ENCODE data around the gene ETS1. TPM values are rescaled to one million over a fixed set of nuclear protein-coding genes. Genes with fewer than 3 reads are reported as not detected.
"Not testable (repeated sequence)": the region's sequence is repeated elsewhere in the genome, so short reads cannot be mapped to it uniquely, and the experiment has no call there.

The ETS1 gene
- total RNA-seq, 1 donor from 2014 or later: 37.1 TPM

DNA sequence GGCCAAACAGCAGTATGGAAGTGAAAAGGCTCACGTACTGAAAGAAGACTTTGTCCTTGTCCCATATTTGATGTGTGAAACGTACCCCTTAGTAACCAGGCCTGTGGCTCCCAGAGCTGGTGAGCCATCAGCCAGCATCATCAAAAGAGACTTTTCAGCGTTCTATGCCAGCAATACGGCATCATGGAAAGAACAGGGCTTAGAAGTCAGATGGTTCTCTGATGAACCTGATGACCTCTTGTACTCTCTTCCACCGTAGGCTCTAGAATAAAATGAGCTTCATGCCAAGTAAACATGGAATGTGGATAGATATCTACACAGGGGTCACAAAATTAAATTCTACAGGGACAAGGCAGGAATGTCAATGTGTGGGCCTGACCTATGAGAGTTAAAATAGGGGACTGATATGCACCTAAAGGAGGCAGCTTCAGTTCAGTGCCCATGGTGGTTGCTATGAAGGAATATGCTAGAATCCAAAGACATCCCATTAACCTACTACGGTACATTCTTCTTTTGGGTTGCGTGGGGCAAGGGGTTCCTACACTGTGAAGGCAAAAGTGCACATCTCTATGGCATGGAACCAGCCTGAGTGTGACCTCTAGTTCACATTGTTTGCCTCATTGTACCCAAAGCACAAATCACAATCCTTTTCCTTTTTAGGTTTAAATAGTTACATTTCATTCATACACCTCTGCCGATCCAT, 130.6 kb downstream of the ETS1 start:
- Histone ChIP-seq H3K9me3 (ENCODE audit: control insufficient read depth in 3 of 3, low read length in 3 of 3) (no peaks in the 10 kb centered on the region), H3K9ac (ENCODE audit: low read depth in 1 of 3, low read length in 3 of 3) (no peak overlapping the region), H3K36me3 (ENCODE audit: control insufficient read depth in 3 of 3, insufficient read depth in 3 of 3, low read length in 3 of 3) (peaks cover 0 to 19% (median 13%) of the 10 kb centered on the region in 3 donors), H3K4me3 (ENCODE audit: low read length in 3 of 3) (no peak overlapping the region), H3K27me3 (ENCODE audit: control insufficient read depth in 3 of 3, insufficient read depth in 3 of 3, low read length in 3 of 3) (no peaks in the 10 kb centered on the region), H3K4me1 (ENCODE audit: control insufficient read depth in 3 of 3, insufficient read depth in 3 of 3, low read length in 3 of 3) (peaks cover 23 to 31% (median 30%) of the 10 kb centered on the region in 3 donors), H3K27ac (ENCODE audit: low read depth, low read length) (peak overlapping the region; percentile 38)

GRCh38 chr11:128455766-128456165, 131.6 kb downstream of the ETS1 start:
- Histone ChIP-seq H3K4me3 (ENCODE audit: low read length in 3 of 3) (no peak overlapping the region), H3K27ac (ENCODE audit: low read depth, low read length) (peak overlapping the region; percentile 38), H3K9ac (ENCODE audit: low read depth in 1 of 3, low read length in 3 of 3) (no peak overlapping the region), H3K9me3 (ENCODE audit: control insufficient read depth in 3 of 3, low read length in 3 of 3) (no peaks in the 10 kb centered on the region), H3K27me3 (ENCODE audit: control insufficient read depth in 3 of 3, insufficient read depth in 3 of 3, low read length in 3 of 3) (no peaks in the 10 kb centered on the region), H3K4me1 (ENCODE audit: control insufficient read depth in 3 of 3, insufficient read depth in 3 of 3, low read length in 3 of 3) (peaks cover 23 to 32% (median 31%) of the 10 kb centered on the region in 3 donors), H3K36me3 (ENCODE audit: control insufficient read depth in 3 of 3, insufficient read depth in 3 of 3, low read length in 3 of 3) (peaks cover 0 to 13% (median 9%) of the 10 kb centered on the region in 3 donors)

DNA sequence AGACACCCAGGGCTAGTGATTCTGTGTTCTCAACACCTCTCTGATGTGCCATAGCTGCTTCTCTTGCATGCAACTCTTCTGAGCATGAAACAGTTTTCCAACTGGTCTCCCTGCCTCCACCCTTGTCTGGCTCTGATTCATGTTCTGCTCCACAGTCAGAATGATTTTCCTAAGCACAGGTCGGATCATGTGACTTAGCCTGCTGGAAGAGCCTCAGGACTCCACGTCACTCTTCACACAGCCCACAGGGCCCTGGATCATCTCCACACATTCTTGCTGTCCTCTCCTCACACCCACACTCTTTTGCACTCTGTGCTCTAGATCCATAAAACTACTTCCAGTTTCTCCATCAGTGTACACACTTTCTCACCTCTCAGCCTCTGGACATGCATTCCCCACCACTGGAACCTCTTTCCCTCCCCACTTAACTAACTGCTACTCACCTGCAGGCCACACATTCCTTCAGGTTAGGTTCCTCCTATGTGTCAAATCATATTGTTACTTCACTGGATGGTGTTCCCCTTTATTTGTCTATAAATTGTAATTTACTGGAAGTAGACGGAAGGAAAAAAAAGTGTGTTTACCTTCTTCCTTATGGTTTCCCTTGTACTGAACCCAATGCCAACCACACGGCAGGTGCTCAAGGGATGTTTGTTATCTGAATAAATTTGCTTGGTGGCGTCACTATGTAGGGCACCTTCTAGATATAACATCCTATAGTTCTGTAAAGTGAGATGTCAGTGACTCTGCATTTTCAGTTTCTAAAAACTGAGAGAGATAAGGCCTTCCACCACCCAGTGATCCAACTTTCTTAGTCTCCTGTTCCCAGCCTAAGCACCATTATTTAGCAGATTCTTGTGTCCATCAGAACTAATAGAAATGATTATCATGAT, 133.7 kb downstream of the ETS1 start:
- peaks cover 23 to 34% (median 32%) of the 10 kb centered on the region in 3 donors for H3K4me1 ChIP-seq (ENCODE audit: control insufficient read depth in 3 of 3, insufficient read depth in 3 of 3, low read length in 3 of 3)
- no peak overlapping the region for H3K4me3 ChIP-seq (ENCODE audit: low read length in 3 of 3)
- H3K36me3 ChIP-seq (ENCODE audit: control insufficient read depth in 3 of 3, insufficient read depth in 3 of 3, low read length in 3 of 3): peaks cover 0 to 8% (median 3%) of the 10 kb centered on the region in 3 donors
- no peaks in the 10 kb centered on the region for H3K9me3 ChIP-seq (ENCODE audit: control insufficient read depth in 3 of 3, low read length in 3 of 3)
- no peak overlapping the region for H3K9ac ChIP-seq (ENCODE audit: low read depth in 1 of 3, low read length in 3 of 3)
- H3K27me3 ChIP-seq (ENCODE audit: control insufficient read depth in 3 of 3, insufficient read depth in 3 of 3, low read length in 3 of 3): no peaks in the 10 kb centered on the region
- H3K27ac ChIP-seq (ENCODE audit: low read depth, low read length): peak overlapping the region; percentile 32

- no peaks in the 10 kb centered on the region for H3K9me3 ChIP-seq (ENCODE audit: control insufficient read depth in 3 of 3, low read length in 3 of 3)
- peak overlapping the region; percentile 11 to 53 (median 30) for H3K4me3 ChIP-seq (ENCODE audit: low read length in 3 of 3)
- peak overlapping the region; percentile 23 for H3K27ac ChIP-seq (ENCODE audit: low read depth, low read length)
- H3K4me1 ChIP-seq (ENCODE audit: control insufficient read depth in 3 of 3, insufficient read depth in 3 of 3, low read length in 3 of 3): peaks cover 23 to 37% (median 30%) of the 10 kb centered on the region in 3 donors
- H3K9ac ChIP-seq (ENCODE audit: low read depth in 1 of 3, low read length in 3 of 3): peak overlapping the region in 1 of 3 donors; percentile 55
- H3K27me3 ChIP-seq (ENCODE audit: control insufficient read depth in 3 of 3, insufficient read depth in 3 of 3, low read length in 3 of 3): no peaks in the 10 kb centered on the region
- no peaks in the 10 kb centered on the region for H3K36me3 ChIP-seq (ENCODE audit: control insufficient read depth in 3 of 3, insufficient read depth in 3 of 3, low read length in 3 of 3)
Observed at GRCh38 chr11:128451652-128452470, 135.5 kb downstream of the ETS1 start.

DNA sequence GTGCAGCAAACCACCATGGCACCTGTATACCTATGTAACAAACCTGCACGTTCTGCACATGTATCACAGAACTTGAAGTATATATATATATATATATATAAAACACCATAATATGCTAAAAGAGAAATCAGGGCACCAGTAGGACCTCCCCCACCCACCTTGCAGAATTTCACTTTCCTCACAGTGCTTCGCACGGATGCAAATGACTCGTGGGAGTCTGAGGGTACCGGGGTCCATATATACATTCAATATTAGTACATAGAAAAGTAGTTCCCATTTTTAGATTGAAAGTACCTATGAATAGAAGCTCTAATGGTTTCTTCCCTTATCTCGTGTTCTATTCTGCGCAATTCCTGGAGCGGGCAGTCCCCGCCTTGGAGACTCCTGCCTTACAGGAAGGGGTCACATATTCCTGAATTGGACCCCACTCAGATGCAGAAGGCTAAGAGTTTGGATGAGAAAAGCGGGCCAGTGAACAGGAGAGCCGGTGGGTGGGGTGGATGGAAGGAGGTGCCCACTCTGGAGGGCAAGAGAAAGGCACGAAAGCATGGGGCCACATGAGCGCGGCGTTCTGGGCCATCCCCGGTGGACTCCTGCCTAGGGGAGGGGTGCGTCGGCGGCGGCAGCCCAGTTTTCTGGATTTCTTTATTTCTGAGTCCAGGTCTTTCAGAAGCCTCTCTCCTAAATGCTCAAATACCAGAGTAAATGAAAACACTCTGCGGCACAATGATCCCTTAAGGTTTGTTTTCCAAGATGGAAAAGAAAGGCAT, 136.3 kb downstream of the ETS1 start:
- Histone ChIP-seq H3K9me3 (ENCODE audit: control insufficient read depth in 3 of 3, low read length in 3 of 3) (no peaks in the 10 kb centered on the region), H3K36me3 (ENCODE audit: control insufficient read depth in 3 of 3, insufficient read depth in 3 of 3, low read length in 3 of 3) (no peaks in the 10 kb centered on the region), H3K4me3 (ENCODE audit: low read length in 3 of 3) (peak overlapping the region in 1 of 3 donors; percentile 53), H3K4me1 (ENCODE audit: control insufficient read depth in 3 of 3, insufficient read depth in 3 of 3, low read length in 3 of 3) (peaks cover 19 to 32% (median 24%) of the 10 kb centered on the region in 3 donors), H3K27ac (ENCODE audit: low read depth, low read length) (peak overlapping the region; percentile 23), H3K27me3 (ENCODE audit: control insufficient read depth in 3 of 3, insufficient read depth in 3 of 3, low read length in 3 of 3) (no peaks in the 10 kb centered on the region), H3K9ac (ENCODE audit: low read depth in 1 of 3, low read length in 3 of 3) (peak overlapping the region in 1 of 3 donors; percentile 55)

DNA sequence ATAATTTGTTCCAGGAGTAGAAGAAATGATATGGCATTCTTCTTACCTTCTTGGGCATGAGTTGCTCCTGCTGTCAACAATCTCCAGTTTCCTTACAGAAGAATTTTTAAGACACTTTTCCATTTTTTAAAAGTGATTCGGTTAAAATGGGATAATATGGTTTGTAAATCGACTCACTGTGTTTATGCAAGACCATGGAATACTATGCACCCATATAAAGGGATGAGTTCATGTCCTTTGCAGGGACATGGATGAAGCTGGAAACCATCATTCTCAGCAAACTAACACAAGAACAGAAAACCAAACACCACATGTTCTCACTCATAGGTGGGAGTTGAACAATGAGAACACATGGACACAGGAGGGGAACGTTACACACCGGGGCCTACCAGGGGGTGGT, 136.9 kb downstream of the ETS1 start:
- H3K4me3 ChIP-seq (ENCODE audit: low read length in 3 of 3); H3K9ac ChIP-seq (ENCODE audit: low read depth in 1 of 3, low read length in 3 of 3); H3K36me3 ChIP-seq (ENCODE audit: control insufficient read depth in 3 of 3, insufficient read depth in 3 of 3, low read length in 3 of 3); H3K27ac ChIP-seq (ENCODE audit: low read depth, low read length); H3K27me3 ChIP-seq (ENCODE audit: control insufficient read depth in 3 of 3, insufficient read depth in 3 of 3, low read length in 3 of 3); H3K9me3 ChIP-seq (ENCODE audit: control insufficient read depth in 3 of 3, low read length in 3 of 3): not testable (repeated sequence)
- peaks cover 19 to 28% (median 24%) of the 10 kb centered on the region in 3 donors for H3K4me1 ChIP-seq (ENCODE audit: control insufficient read depth in 3 of 3, insufficient read depth in 3 of 3, low read length in 3 of 3)

GRCh38 chr11:128448981-128449713, 138.2 kb downstream of the ETS1 start:
- Histone ChIP-seq H3K27ac (ENCODE audit: low read depth, low read length) (no peak overlapping the region), H3K27me3 (ENCODE audit: control insufficient read depth in 3 of 3, insufficient read depth in 3 of 3, low read length in 3 of 3) (no peaks in the 10 kb centered on the region), H3K4me1 (ENCODE audit: control insufficient read depth in 3 of 3, insufficient read depth in 3 of 3, low read length in 3 of 3) (peaks cover 19 to 28% (median 24%) of the 10 kb centered on the region in 3 donors), H3K9me3 (ENCODE audit: control insufficient read depth in 3 of 3, low read length in 3 of 3) (no peaks in the 10 kb centered on the region), H3K36me3 (ENCODE audit: control insufficient read depth in 3 of 3, insufficient read depth in 3 of 3, low read length in 3 of 3) (no peaks in the 10 kb centered on the region), H3K9ac (ENCODE audit: low read depth in 1 of 3, low read length in 3 of 3) (no peak overlapping the region), H3K4me3 (ENCODE audit: low read length in 3 of 3) (no peak overlapping the region)

- Histone ChIP-seq H3K27me3 (ENCODE audit: control insufficient read depth in 3 of 3, insufficient read depth in 3 of 3, low read length in 3 of 3) (no peaks in the 10 kb centered on the region), H3K4me1 (ENCODE audit: control insufficient read depth in 3 of 3, insufficient read depth in 3 of 3, low read length in 3 of 3) (peaks cover 14 to 22% (median 17%) of the 10 kb centered on the region in 3 donors), H3K9me3 (ENCODE audit: control insufficient read depth in 3 of 3, low read length in 3 of 3) (no peaks in the 10 kb centered on the region), H3K36me3 (ENCODE audit: control insufficient read depth in 3 of 3, insufficient read depth in 3 of 3, low read length in 3 of 3) (no peaks in the 10 kb centered on the region), H3K9ac (ENCODE audit: low read depth in 1 of 3, low read length in 3 of 3) (no peak overlapping the region), H3K27ac (ENCODE audit: low read depth, low read length) (no peak overlapping the region), H3K4me3 (ENCODE audit: low read length in 3 of 3) (no peak overlapping the region)
Observed at GRCh38 chr11:128448200-128448886, 139.0 kb downstream of the ETS1 start.
